ENCODE measurements around the gene CKLF. TPM values are rescaled to one million over a fixed set of nuclear protein-coding genes. Genes with fewer than 3 reads are reported as not detected.
A peak's percentile ranks its signal among the peaks of the same experiment; 100 is the strongest.

The CKLF gene
- total RNA-seq, 1 experiment from 2014 or later: 21.0 TPM

- ChIA-PET CTCF (interaction anchor here (0.8 to 1.9 kb wide), 4 partner anchors 11 to 141 kb away, joined by 3 to 5 read pairs (median 4); no protein-coding TSS in a partner anchor), POLR2A (no interaction called here)
- TF ChIP-seq GTF2I (CRISPR knock-in tag; conservative IDR thresholded peaks at IDR 0.05) (no peak), ELF4 (CRISPR knock-in tag; IDR thresholded peaks at IDR 0.05; ENCODE audit: low read depth) (no peak), USF2 (CRISPR knock-in tag; IDR thresholded peaks at IDR 0.05) (no peak), ESRRA (CRISPR knock-in tag; IDR thresholded peaks at IDR 0.05; ENCODE audit: borderline replicate concordance) (no peak), MLX (CRISPR knock-in tag; IDR thresholded peaks at IDR 0.05) (no peak), ZBTB43 (CRISPR knock-in tag; IDR thresholded peaks at IDR 0.05) (no peak), JUN (CRISPR knock-in tag; IDR thresholded peaks at IDR 0.05) (no peak), IRF2 (CRISPR knock-in tag; IDR thresholded peaks at IDR 0.05; ENCODE audit: borderline replicate concordance, low read depth) (no peak), NR2C2 (CRISPR knock-in tag; IDR thresholded peaks at IDR 0.05) (no peak), SMAD4 (CRISPR knock-in tag; IDR thresholded peaks at IDR 0.05) (no peak), NFYB (CRISPR knock-in tag; conservative IDR thresholded peaks at IDR 0.05; ENCODE audit: low read depth) (no peak), ZNF671 (CRISPR knock-in tag; IDR thresholded peaks at IDR 0.05) (no peak), NR3C1 (CRISPR knock-in tag; conservative IDR thresholded peaks at IDR 0.05; ENCODE audit: low read depth) (no peak)
- TF ChIP-seq, protein P1, sequence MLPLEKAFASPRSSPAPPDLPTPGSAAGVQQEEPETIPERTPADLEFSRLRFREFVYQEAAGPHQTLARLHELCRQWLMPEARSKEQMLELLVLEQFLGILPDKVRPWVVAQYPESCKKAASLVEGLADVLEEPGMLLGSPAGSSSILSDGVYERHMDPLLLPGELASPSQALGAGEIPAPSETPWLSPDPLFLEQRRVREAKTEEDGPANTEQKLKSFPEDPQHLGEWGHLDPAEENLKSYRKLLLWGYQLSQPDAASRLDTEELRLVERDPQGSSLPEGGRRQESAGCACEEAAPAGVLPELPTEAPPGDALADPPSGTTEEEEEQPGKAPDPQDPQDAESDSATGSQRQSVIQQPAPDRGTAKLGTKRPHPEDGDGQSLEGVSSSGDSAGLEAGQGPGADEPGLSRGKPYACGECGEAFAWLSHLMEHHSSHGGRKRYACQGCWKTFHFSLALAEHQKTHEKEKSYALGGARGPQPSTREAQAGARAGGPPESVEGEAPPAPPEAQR (CRISPR knock-in tag; IDR thresholded peaks at IDR 0.05): no peak
- TF ChIP-seq, protein P2, sequence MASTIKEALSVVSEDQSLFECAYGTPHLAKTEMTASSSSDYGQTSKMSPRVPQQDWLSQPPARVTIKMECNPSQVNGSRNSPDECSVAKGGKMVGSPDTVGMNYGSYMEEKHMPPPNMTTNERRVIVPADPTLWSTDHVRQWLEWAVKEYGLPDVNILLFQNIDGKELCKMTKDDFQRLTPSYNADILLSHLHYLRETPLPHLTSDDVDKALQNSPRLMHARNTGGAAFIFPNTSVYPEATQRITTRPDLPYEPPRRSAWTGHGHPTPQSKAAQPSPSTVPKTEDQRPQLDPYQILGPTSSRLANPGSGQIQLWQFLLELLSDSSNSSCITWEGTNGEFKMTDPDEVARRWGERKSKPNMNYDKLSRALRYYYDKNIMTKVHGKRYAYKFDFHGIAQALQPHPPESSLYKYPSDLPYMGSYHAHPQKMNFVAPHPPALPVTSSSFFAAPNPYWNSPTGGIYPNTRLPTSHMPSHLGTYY (CRISPR knock-in tag; IDR thresholded peaks at IDR 0.05): no peak
- TF ChIP-seq, protein P3, sequence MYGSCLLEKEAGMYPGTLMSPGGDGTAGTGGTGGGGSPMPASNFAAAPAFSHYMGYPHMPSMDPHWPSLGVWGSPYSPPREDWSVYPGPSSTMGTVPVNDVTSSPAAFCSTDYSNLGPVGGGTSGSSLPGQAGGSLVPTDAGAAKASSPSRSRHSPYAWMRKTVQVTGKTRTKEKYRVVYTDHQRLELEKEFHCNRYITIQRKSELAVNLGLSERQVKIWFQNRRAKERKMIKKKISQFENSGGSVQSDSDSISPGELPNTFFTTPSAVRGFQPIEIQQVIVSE (CRISPR knock-in tag; IDR thresholded peaks at IDR 0.05; ENCODE audit: borderline replicate concordance): no peak
- TF ChIP-seq, protein P4, sequence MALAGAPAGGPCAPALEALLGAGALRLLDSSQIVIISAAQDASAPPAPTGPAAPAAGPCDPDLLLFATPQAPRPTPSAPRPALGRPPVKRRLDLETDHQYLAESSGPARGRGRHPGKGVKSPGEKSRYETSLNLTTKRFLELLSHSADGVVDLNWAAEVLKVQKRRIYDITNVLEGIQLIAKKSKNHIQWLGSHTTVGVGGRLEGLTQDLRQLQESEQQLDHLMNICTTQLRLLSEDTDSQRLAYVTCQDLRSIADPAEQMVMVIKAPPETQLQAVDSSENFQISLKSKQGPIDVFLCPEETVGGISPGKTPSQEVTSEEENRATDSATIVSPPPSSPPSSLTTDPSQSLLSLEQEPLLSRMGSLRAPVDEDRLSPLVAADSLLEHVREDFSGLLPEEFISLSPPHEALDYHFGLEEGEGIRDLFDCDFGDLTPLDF (CRISPR knock-in tag; IDR thresholded peaks at IDR 0.05): no peak
- TF ChIP-seq, protein P5, sequence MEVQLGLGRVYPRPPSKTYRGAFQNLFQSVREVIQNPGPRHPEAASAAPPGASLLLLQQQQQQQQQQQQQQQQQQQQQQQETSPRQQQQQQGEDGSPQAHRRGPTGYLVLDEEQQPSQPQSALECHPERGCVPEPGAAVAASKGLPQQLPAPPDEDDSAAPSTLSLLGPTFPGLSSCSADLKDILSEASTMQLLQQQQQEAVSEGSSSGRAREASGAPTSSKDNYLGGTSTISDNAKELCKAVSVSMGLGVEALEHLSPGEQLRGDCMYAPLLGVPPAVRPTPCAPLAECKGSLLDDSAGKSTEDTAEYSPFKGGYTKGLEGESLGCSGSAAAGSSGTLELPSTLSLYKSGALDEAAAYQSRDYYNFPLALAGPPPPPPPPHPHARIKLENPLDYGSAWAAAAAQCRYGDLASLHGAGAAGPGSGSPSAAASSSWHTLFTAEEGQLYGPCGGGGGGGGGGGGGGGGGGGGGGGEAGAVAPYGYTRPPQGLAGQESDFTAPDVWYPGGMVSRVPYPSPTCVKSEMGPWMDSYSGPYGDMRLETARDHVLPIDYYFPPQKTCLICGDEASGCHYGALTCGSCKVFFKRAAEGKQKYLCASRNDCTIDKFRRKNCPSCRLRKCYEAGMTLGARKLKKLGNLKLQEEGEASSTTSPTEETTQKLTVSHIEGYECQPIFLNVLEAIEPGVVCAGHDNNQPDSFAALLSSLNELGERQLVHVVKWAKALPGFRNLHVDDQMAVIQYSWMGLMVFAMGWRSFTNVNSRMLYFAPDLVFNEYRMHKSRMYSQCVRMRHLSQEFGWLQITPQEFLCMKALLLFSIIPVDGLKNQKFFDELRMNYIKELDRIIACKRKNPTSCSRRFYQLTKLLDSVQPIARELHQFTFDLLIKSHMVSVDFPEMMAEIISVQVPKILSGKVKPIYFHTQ (CRISPR knock-in tag; IDR thresholded peaks at IDR 0.05): no peak
- no peak for ATAC-seq
- Mint-ChIP-seq H3K27me3 (ENCODE audit: low read depth) (peaks cover 13% of the 10 kb centered on the region), H3K27ac (0 out of 2 replicates have a peak overlapping the region, but pooled peaks have one; percentile 25), H3K4me1 (peaks cover 30% of the 10 kb centered on the region), H3K9me3 (peaks cover under 1% of the 10 kb centered on the region; the same call in 1 of the 2 replicates), H3K36me3 (peaks cover under 1% of the 10 kb centered on the region; the same call in 1 of the 2 replicates), H3K4me3 (no peak overlapping the region)
- DNase-seq (ENCODE audit: low spot score): no peak
Observed at GRCh38 chr16:66547101-66547989, 5.0 kb upstream of the CKLF start.

All from WTC11 (cell line).